Dermis blood vessel endothelial cell (primary cell): ENCODE measurements around the gene UBXN10. TPM values are rescaled to one million over a fixed set of nuclear protein-coding genes. Genes with fewer than 3 reads are reported as not detected.

Experiments
- DNase-seq: peaks from one replicate; pipeline ENCODE4 v3.0.0; 2010
- total RNA-seq: library from RNA; depleted of rRNA; stranded (reverse); fragments of >200 nt; gene quantifications from 2 replicates; pipeline ENCODE4 v1.2.3, GENCODE V29; 2014

The UBXN10 gene
- total RNA-seq, 1 donor from 2014 or later, result not detected

- peak; percentile 72 for DNase-seq
These were observed 33.8 kb upstream of the UBXN10 start for GRCh38 chr1:20151906-20152598.

- no peak for DNase-seq
These were observed 33.3 kb upstream of the UBXN10 start for GRCh38 chr1:20152599-20152930.

GRCh38 chr1:20153000-20153418 is 32.9 kb upstream of the UBXN10 start:
- no peak for DNase-seq

GRCh38 chr1:20154301-20154831 is 31.5 kb upstream of the UBXN10 start:
- DNase-seq, result no peak

- no peak for DNase-seq
These were observed 27.4 kb upstream of the UBXN10 start for GRCh38 chr1:20158358-20159070.

- peak; percentile 14 for DNase-seq
These were observed 25.9 kb upstream of the UBXN10 start for GRCh38 chr1:20160034-20160433.

GRCh38 chr1:20164694-20165202 is 21.1 kb upstream of the UBXN10 start:
- peak; percentile 60 for DNase-seq

- peak; percentile 46 for DNase-seq
These were observed 20.4 kb upstream of the UBXN10 start for GRCh38 chr1:20165522-20165951.

DNA sequence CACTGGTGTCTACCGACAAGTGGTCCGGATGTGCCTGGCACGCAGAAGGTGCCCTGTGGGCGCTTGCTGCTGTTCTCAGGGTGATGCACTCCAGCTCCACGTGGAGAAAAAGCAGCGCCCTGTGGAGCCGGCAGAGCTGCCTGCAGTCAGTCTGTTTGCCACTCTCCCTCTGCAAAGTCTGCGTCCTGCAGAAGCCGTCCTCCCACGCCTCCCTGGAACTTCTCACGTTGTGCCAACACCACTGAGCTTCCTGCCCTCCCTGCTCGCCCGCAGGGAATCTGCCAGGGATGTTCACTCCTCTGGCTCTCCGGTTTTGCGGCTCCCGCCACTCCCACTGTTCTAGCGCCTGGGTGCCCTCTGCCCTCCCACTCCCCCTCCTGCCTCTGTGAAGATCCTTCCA is 19.8 kb upstream of the UBXN10 start:
- DNase-seq, result no peak

- DNase-seq, result no peak
These were observed 18.8 kb upstream of the UBXN10 start for GRCh38 chr1:20167126-20167525.

DNA sequence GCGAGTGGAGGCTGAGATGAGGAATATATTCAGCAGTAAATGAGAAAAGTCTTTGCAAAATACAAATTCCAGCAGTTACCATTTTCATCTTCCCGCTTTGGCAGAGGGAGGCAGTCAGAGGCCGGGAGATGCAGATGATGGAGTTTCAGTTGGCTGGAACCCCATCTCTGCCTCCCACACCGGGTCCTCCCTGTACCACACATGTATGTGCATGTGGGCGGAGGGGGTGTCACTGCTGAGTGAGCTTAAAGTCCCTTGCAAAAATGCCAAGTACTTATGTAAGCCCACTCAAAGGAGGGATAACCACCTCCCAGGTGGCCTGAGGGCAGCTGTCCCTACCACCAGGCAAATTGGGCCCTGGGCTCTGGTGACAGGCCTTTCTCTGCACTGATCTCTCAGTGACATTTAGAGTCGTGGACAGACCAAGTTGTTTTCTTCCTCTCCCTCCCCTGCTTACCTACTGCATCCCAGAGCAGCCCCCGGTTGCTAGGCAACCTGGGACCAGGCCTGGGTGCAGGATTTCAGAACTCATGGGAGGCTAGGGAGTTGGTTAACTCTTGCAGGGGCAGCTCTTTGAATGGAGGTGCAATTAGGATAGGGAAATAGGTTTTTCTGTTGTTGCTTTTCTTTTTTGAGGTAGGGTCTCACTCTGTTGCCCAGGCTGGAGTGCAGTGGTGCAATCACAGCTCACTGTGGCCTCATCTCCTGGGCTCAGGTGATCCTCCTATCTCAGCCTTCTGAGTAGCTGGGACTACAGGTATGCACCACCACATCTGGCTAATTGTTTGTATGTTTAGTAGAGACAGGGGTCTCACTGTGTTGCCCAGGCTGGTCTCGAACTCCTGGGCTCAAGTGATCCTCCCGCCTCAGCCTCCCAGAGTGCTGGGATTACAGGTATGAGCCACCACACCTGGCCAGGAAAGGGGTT is 17.1 kb upstream of the UBXN10 start:
- DNase-seq, result no peak

DNA sequence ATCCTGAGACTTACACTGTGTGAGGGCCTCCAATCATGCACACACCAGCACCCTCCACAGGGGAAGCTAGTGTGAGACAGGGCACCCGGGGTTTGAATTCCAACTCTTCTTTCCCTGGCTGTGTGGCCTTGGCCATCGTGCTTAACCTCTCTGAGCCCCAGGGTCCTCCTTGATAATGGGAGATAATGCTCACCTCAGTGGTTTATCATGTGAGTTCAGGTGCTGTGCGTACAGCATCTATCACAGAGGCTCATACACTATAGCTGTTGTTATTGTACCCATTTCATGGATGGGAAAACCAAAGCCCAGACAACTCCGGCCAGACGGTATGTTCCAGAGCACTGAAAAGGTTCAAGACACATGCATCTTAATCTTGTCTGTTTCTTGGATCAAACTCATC is 16.0 kb upstream of the UBXN10 start:
- no peak for DNase-seq

- DNase-seq, result no peak
These were observed 13.8 kb upstream of the UBXN10 start for GRCh38 chr1:20172033-20172590.

DNA sequence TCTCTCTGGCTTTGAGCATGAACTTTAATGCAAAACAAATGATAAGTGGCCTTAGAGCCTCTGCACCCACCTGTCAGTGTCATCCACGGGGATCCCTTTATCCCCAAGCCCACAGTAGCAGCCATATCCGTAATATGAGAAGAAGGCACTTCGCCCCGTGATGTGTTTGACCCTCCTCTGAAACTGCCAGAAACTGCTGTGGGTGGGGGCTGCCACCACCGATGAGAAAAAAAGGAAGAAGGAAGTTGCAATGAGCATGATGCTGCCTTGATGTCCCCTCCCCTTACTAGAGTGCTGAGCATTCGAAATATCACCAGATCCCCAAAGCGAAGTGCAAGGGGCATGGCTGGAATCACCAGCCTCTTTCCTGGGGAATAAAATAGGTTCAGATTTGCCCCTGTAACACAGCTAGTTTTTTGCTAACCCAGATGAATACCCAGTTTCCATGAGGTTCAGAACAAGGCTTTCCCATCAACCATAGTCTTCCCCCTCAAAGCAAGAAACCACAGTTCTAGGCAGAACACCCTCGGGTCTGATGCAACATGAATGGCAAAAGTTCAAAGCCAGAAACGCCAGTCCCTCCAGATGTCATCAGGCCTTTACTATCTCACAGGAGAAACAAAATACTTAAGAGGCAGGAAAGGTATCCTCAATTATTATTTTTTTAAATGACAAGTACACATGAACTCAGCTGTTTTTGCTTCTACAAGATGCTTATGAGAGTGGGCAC is 10.8 kb upstream of the UBXN10 start:
- no peak for DNase-seq

GRCh38 chr1:20178634-20179370 is 7.1 kb upstream of the UBXN10 start:
- DNase-seq, result no peak

GRCh38 chr1:20179371-20180128 is 6.3 kb upstream of the UBXN10 start:
- DNase-seq, result no peak

DNA sequence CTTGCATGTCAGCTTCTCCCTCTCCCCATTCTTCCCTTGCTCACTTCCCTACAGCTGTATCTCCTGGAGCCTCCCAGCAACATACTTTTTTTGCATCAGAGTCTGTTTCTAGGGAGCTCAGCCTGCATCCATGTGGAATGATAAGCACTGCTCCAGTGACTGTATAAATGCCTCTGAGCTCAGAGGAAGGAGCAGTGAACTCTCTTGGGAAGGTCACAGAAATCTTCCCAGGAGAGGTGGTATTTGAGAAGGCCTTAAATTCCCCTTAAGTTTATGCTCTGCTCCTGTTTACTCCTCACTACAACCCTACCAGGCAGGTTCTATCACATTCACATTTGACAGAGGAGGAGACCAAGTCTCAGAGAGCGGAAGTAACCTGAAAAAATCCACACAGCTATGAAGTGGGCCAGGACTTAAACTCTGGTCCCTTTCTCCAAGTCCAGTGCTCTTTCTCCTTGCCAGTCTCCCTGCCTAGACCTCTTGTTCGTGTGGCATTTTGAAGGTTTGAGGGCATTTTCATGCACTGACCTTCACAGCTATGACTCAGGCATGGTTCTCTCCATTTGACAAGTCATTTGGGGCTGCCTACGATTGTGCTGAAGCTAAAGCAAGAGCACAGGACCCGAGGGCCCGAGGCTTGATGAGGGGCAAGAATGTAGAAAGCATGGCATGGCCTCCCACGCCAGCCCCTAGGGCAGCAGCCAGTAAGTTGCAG is 5.6 kb upstream of the UBXN10 start:
- no peak for DNase-seq

- no peak for DNase-seq
These were observed 5.1 kb upstream of the UBXN10 start for GRCh38 chr1:20180844-20181207.

- DNase-seq, result no peak
These were observed 3.5 kb upstream of the UBXN10 start for GRCh38 chr1:20182415-20182814.

DNA sequence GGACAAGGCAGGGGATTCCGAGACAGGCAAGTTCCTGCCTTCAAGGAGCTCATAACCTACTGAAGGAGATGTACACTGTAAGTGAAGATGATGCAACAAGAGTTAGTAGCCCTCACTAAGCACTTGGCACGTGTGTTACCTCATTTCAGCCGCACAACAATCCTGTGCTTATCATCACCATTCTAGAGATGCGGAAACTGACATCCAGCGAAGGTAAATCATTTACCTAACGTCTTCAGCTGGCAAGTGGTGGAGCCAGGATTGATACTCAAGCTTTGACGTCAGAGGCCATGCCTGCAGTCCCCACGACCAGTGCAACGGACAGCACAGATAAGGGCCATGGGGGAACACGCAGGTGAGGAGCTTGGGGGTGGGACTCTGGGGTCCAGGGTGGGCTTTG is 2.9 kb upstream of the UBXN10 start:
- DNase-seq, result no peak
